OCI-LY7 (cell line): ENCODE measurements around the gene B9D2.

ENCODE experiments used
- EZH2phosphoT487 ChIP-seq: fragments of 200-600 bp; sonication (generic); IDR thresholded peaks from 2 replicates; pipeline ENCODE4 v1.6.1; 2018; ENCODE audit warnings: low read depth, borderline replicate concordance, mild to moderate bottlenecking, mixed run types, antibody characterized with exemption, low read length, moderate library complexity, mixed read lengths
- TF ChIP-seq, protein P1 (sequence below): fragments of 200-600 bp; sonication (generic); conservative IDR thresholded peaks from 2 replicates; pipeline ENCODE4 v1.5.1; 2014; ENCODE audit warnings: mild to moderate bottlenecking, antibody characterized with exemption, low read length, moderate library complexity, mixed read lengths

DNA sequence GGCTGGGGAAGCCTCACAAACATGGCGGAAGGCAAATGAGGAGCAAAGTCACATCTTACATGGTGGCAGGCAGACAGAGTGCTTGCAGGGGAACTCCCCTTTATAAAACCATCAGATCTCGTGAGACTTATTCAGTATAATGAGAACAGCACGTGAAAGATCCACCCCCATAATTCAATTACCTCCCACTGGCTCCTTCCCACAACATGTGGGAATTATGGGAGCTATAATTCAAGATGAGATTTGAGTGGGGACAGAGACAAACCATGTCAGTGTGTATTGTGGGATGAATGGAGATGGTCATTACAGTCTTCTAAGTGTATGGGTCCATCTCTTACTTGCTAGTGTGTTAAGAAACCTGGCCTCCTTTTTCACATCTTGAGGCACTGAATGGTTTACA lies 38.1 kb upstream of the B9D2 start:
- TF ChIP-seq, protein P1, sequence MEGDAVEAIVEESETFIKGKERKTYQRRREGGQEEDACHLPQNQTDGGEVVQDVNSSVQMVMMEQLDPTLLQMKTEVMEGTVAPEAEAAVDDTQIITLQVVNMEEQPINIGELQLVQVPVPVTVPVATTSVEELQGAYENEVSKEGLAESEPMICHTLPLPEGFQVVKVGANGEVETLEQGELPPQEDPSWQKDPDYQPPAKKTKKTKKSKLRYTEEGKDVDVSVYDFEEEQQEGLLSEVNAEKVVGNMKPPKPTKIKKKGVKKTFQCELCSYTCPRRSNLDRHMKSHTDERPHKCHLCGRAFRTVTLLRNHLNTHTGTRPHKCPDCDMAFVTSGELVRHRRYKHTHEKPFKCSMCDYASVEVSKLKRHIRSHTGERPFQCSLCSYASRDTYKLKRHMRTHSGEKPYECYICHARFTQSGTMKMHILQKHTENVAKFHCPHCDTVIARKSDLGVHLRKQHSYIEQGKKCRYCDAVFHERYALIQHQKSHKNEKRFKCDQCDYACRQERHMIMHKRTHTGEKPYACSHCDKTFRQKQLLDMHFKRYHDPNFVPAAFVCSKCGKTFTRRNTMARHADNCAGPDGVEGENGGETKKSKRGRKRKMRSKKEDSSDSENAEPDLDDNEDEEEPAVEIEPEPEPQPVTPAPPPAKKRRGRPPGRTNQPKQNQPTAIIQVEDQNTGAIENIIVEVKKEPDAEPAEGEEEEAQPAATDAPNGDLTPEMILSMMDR, result no peak
- no peak for TF ChIP-seq EZH2phosphoT487
